HepG2 (cell line): ENCODE results near the gene ZFPM1. TPM values are rescaled to one million over a fixed set of nuclear protein-coding genes. Genes with fewer than 3 reads are reported as not detected.

ENCODE experiments used
- GMEB2 ChIP-seq: IDR thresholded peaks from 2 replicates; pipeline ENCODE4 v1.6.1; 2016; ENCODE audit warnings: missing biosample characterization, missing genetic modification reagents, low read depth
- HNRNPL ChIP-seq: fragments of 200-400 bp; formaldehyde crosslinking; IDR thresholded peaks from 2 replicates; pipeline ENCODE4 v1.6.1; 2017; ENCODE audit warnings: mild to moderate bottlenecking, low read depth, low read length
- MIER2 ChIP-seq: IDR thresholded peaks from 2 replicates; pipeline ENCODE4 v1.6.1; 2016; ENCODE audit warnings: missing biosample characterization, missing genetic modification reagents
- MLXIP ChIP-seq: sonication (generic); formaldehyde crosslinking; IDR thresholded peaks from 2 replicates; pipeline ENCODE4 v1.9.0; 2021; ENCODE audit warnings: missing genetic modification reagents, borderline replicate concordance
- MTA1 ChIP-seq: sonication (generic); formaldehyde crosslinking; IDR thresholded peaks from 2 replicates; pipeline ENCODE4 v1.4.0; 2020; ENCODE audit warnings: missing genetic modification reagents, mild to moderate bottlenecking, borderline replicate concordance
- SRSF4 ChIP-seq: fragments of 200-400 bp; formaldehyde crosslinking; IDR thresholded peaks from one replicate; pipeline ENCODE4 v1.6.1; 2018; ENCODE audit warnings: mild to moderate bottlenecking, low read depth, low read length, moderate library complexity; ENCODE audit not compliant: poor library complexity, severe bottlenecking
- ZFYVE20 ChIP-seq: sonication (generic); formaldehyde crosslinking; IDR thresholded peaks from 2 replicates; pipeline ENCODE4 v1.8.0; 2023; ENCODE audit warnings: low read depth, mild to moderate bottlenecking, moderate library complexity, missing genetic modification reagents, borderline replicate concordance
- ZNF576 ChIP-seq: sonication (generic); formaldehyde crosslinking; IDR thresholded peaks from 2 replicates; pipeline ENCODE4 v1.4.0; 2020; ENCODE audit warnings: mild to moderate bottlenecking, missing genetic modification reagents
- polyA plus RNA-seq, 8 experiments: library from polyadenylated mRNA; depleted of rRNA in 3 of 8; stranded (reverse) in 7 of 8; unstranded in 1 of 8; fragments of >200 nt; fragmentation: Illumina TruSeq in 4 of 8; extraction: Trizol in 4 of 8; gene quantifications; 2 replicates each; pipeline versions ENCODE4 v1.2.1 to v1.2.3, GENCODE V29; 2011 to 2016; ENCODE audit warnings: low read depth in 4 of 8, missing spikeins in 1 of 8, mixed read lengths in 1 of 8; ENCODE audit not compliant: insufficient read depth in 1 of 8
- total RNA-seq, 5 experiments: library from RNA; depleted of rRNA; stranded (reverse); fragments of >200 nt; fragmentation: Illumina TruSeq; extraction: Trizol; gene quantifications; 2 replicates each; pipeline ENCODE4 v1.2.3, GENCODE V29; 2016; ENCODE audit warnings: low read depth in 1 of 5

The ZFPM1 gene
- total and polyA plus RNA-seq, 2 of the 13 experiments (the other 11 are each of a cell fraction or from before 2014, with no cell fraction given), result 1.3 to 3.8 TPM

GRCh38 chr16:88495268-88495772 is 42.2 kb downstream of the ZFPM1 start (continued):
- TF ChIP-seq MLXIP (CRISPR knock-in tag) (no peak), ZFYVE20 (CRISPR knock-in tag) (no peak), MIER2 (CRISPR knock-in tag) (no peak), HNRNPL (peak; percentile 64), SRSF4 (no peak), GMEB2 (CRISPR knock-in tag) (no peak), ZNF576 (CRISPR knock-in tag) (no peak), MTA1 (CRISPR knock-in tag) (0 out of 2 replicates have a peak, but pooled peaks have one; percentile 3)
